ENCODE measurements around the gene ZMYND11.
"Not testable (repeated sequence)": the region's sequence is repeated elsewhere in the genome, so short reads cannot be mapped to it uniquely, and the experiment has no call there.

The ZMYND11 gene

DNA sequence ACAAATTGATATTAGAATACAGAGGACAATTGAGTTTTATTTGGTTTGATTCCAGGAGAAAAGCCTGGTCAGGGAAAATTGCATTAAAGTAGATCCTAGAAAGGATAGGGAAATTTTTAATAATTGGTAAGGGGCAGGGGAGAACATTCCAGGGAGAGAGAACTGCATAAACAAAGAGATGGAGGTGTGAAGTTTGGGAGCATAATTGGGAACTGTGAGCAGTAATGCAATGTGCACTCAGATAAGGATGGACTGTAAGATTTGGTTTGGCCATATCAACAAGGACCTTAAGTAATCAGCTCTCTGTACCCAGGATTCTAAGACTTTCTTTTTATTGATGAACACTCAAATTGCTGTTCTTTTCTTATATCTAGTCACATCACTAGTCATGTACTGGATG lies 41.4 kb downstream of the ZMYND11 start:
- no peak overlapping the region for H3K4me3 ChIP-seq (replicated peaks in 1 of 2; ENCODE audit: low read depth in 2 of 2, low read length in 2 of 2)
- DNase-seq (ENCODE audit: low read depth in 2 of 2) = no peak

DNA sequence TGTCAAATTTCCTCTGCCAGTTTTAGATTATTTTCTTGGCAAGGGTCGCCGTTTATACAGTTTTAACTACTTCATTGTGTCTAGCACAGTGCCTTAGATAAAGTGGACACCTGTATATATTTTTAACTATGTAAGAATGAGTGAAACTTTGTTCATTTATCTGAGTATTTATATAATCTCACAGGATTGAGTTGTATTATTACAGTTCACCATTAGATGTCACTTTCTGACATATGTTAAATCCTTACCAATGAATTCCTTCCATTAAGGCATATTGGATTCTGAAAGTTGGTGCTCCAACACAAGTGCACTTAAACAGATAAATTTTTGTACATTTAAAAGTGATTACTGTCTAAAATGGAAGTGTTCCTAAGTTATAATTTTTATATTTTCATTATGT lies 43.0 kb downstream of the ZMYND11 start:
- DNase-seq (ENCODE audit: low read depth in 2 of 2) = peak; percentile 69
- no peak overlapping the region for H3K4me3 ChIP-seq (replicated peaks in 1 of 2; ENCODE audit: low read depth in 2 of 2, low read length in 2 of 2)
- TF ChIP-seq, protein P1, sequence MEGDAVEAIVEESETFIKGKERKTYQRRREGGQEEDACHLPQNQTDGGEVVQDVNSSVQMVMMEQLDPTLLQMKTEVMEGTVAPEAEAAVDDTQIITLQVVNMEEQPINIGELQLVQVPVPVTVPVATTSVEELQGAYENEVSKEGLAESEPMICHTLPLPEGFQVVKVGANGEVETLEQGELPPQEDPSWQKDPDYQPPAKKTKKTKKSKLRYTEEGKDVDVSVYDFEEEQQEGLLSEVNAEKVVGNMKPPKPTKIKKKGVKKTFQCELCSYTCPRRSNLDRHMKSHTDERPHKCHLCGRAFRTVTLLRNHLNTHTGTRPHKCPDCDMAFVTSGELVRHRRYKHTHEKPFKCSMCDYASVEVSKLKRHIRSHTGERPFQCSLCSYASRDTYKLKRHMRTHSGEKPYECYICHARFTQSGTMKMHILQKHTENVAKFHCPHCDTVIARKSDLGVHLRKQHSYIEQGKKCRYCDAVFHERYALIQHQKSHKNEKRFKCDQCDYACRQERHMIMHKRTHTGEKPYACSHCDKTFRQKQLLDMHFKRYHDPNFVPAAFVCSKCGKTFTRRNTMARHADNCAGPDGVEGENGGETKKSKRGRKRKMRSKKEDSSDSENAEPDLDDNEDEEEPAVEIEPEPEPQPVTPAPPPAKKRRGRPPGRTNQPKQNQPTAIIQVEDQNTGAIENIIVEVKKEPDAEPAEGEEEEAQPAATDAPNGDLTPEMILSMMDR (IDR thresholded peaks at IDR 0.05; ENCODE audit: low read depth, low read length) = peak; percentile 24

More for the DNA sequence above, 41.4 kb downstream of the ZMYND11 start:
- TF ChIP-seq, protein P1 (IDR thresholded peaks at IDR 0.05; ENCODE audit: low read depth, low read length) = no peak

DNA sequence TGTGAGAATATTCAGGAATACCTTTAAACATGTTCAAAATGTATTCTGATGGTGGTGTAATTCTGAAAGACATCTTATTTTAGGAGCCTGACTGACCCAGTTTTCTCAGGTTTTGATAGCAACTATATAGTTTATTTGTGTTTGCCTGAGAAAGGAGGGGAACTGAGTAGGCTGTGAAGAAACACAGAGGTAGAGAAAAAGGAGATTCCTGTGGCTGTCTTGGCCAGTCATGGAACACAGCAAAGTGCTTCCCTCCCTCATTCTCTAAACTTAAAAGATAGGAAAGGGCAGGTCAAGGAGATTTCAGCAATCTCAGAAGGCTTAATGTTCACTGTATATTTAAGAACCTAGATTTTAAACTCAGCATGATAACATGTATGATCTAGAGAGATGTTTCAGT lies 43.5 kb downstream of the ZMYND11 start:
- TF ChIP-seq, protein P1 (IDR thresholded peaks at IDR 0.05; ENCODE audit: low read depth, low read length) = no peak
- no peak overlapping the region for H3K4me3 ChIP-seq (replicated peaks in 1 of 2; ENCODE audit: low read depth in 2 of 2, low read length in 2 of 2)
- peak in 1 of 2 donors; percentile 5 for DNase-seq (ENCODE audit: low read depth in 2 of 2)

DNA sequence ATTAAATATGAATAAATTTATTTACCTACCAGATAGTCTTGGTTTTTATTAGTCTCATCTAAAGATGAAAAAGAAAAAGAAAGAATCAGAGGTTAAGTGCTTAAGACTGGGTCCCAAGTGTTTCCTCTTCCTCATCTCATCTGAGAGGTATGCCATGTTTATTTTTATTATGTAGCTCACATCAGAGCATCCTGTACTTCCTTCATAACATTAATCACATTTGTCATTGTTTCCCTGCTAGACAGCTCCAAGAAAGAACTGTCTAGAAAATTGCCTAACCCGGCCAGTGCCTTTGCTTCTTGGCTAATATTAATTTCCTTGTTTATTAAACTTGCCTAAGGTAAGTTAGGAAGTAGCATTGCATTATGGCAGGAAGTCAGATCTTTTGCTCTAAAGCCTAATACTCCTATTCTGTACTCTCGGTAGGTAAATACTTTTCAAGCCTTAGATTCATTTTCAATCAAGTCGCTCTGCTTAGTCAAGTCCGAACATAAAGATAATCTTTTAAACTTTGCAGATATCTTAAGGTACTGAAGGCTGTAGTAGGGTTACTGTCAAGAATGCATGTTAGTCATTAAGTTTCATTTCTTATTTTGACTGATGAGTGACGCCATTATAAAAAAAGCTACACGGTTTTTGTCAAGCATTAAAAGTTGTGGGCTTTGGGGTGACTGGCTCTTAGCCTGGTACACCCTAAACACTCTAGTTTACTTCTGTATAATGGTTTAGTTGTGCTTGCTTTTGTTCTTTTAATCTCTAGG lies 47.4 kb downstream of the ZMYND11 start:
- DNase-seq (ENCODE audit: low read depth in 2 of 2) = peak; percentile 14 to 74
- TF ChIP-seq, protein P1 (IDR thresholded peaks at IDR 0.05; ENCODE audit: low read depth, low read length) = no peak

DNA sequence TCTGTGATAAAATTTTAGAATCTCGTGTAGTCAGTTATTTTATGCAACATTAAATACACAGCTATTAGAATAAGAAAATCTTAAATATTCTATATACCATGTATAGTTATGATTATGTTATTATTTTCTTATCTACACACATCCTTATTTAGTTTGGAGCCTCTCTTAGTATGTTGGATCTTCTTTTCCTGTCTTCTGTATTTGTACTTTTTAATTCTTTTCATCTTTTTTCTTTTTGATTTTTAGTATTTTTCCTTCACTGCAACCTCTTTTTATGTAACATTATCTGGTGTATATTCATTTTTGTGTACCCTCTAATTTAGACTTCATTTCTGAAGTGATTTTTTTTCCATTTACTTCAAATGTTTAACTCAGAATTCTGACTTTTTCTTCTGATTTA lies 48.9 kb downstream of the ZMYND11 start:
- no peak overlapping the region for H3K4me3 ChIP-seq (replicated peaks in 1 of 2; ENCODE audit: low read depth in 2 of 2, low read length in 2 of 2)
- TF ChIP-seq, protein P1 (IDR thresholded peaks at IDR 0.05; ENCODE audit: low read depth, low read length) = no peak
- DNase-seq (ENCODE audit: low read depth in 2 of 2) = no peak

More for the DNA sequence above, 47.4 kb downstream of the ZMYND11 start:
- no peak overlapping the region for H3K4me3 ChIP-seq (replicated peaks in 1 of 2; ENCODE audit: low read depth in 2 of 2, low read length in 2 of 2)

DNA sequence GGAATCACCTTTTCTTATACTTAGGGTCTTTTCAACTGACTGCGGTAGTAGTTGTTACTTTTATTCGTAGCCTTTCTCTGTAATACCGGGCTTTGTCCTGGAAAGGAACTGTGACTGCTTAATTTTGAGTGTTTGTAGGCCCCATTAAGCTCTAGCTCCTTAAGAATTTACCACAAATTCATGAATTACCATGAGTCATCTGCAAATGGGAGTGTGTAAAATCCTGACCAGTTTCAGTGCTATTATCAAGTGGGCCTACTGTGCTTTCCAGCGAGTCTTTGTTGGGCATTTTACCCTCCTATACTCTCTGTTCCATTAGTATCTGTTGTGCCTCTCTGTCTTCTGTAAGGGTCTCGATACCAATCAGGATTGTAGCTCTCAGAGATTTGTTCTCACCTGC lies 49.7 kb downstream of the ZMYND11 start:
- TF ChIP-seq, protein P1 (IDR thresholded peaks at IDR 0.05; ENCODE audit: low read depth, low read length) = no peak
- peak in 1 of 2 donors; percentile 57 for DNase-seq (ENCODE audit: low read depth in 2 of 2)
- no peak overlapping the region for H3K4me3 ChIP-seq (replicated peaks in 1 of 2; ENCODE audit: low read depth in 2 of 2, low read length in 2 of 2)

DNA sequence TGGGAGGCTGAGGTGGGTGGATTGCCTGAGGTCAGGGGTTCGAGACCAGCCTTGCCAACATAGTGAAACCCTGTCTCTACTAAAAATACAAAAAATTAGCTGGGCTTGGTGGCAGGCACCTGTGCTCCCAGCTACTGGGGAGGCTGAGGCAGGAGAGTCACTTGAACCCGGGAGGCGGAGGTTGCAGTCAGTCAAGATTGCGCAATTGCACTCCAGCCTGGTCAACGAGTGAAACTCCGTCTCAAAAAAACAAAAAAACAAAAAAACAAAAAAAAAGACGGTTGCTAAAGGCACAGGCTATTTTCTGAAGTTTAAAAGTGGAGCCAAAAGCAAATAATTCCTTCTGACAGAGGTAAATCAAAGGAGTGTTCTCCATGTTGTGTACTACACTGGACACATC lies 50.3 kb downstream of the ZMYND11 start:
- not testable (repeated sequence) for H3K4me3 ChIP-seq (replicated peaks in 1 of 2; ENCODE audit: low read depth in 2 of 2, low read length in 2 of 2); DNase-seq (ENCODE audit: low read depth in 2 of 2)
